DLD1 (cell line): Measurements from ENCODE around the gene TARBP1.
"Not testable (repeated sequence)": the region's sequence is repeated elsewhere in the genome, so short reads cannot be mapped to it uniquely, and the experiment has no call there.

ENCODE experiments used
- in situ Hi-C: cut with HindIII; loops from 2 replicates; pipeline ENCODE4 v1.10.0; 2017; ENCODE audit warnings: low sequenced_read_pairs

The TARBP1 gene

DNA sequence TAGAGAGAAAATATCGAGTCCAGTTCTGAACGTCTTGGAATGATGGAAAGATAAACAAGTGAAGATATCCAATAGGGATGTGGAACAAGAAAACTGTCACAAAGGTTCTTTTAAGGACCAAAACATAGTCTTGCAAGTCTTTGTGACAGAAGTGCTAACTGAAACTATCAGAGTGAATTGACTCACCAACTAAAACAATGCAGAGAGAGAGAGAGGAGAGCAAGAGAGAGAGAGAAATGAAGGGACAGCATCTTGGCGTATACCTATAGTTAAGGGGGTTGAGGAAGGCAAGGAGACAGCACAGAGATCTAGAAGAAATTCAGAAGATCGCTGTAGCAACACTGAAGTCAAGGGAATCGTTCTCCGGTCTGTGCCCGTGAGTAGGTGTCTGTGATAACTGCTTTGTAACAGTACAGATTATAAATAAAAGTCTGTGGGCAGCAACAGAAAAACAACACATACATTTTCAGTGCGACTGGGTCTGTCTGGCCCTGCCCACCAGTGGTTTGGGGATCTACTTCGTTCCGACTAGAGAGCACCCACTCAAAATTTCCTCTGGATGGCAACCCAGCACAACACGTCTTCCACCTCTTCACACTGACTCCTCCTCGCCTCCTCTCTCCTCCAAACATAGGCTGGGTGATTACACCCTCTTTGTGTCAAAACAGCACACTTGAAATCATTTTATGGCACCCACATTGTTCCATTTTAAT, 110.5 kb downstream of the TARBP1 start:
- in situ Hi-C loops: no loop called here

- in situ Hi-C loops: no loop called here
These were observed 116.4 kb downstream of the TARBP1 start for GRCh38 chr1:234362558-234362957.

DNA sequence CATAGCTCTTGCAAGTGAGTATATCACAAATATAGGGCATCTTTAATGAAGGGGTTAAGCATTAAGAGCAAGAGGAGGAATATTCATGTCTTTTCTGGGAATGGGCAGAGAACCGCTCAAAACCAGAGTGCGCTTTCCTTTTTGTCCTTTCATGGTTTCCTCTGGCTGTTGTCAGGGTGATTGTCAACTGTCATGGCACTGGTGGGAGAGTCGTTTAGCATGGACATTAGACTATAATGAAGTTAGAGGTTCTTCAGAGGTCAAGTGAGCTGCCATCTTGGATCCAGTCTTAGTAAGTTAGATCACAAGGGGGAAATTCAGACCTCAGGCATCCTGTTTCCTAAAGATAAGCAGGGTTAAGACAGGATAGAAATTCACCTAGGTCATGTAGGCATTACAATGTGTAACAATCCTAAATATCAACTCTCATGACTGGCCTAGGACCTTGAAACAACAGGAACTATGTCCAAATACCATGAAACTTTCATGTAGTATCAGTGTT, 117.8 kb downstream of the TARBP1 start:
- in situ Hi-C loops: no loop called here

DNA sequence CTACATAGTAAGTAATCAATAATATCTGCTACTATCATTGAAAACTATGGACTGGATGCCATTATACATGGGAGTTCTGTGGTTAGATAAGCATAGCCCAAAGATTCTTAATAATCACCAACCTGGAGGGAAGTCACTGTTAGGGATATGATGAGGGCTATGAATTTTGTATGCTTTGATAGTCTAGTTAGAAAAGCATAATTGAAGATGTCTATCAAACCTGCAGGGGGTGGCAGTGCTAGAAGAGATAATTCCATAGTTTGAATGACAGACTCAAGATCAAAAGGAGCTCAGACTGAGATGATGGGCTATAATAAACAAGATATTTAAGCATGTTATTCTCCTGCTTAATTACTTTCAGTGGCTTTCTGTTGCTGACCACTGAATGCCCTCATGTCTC, 121.1 kb downstream of the TARBP1 start:
- in situ Hi-C loops: no loop called here

DNA sequence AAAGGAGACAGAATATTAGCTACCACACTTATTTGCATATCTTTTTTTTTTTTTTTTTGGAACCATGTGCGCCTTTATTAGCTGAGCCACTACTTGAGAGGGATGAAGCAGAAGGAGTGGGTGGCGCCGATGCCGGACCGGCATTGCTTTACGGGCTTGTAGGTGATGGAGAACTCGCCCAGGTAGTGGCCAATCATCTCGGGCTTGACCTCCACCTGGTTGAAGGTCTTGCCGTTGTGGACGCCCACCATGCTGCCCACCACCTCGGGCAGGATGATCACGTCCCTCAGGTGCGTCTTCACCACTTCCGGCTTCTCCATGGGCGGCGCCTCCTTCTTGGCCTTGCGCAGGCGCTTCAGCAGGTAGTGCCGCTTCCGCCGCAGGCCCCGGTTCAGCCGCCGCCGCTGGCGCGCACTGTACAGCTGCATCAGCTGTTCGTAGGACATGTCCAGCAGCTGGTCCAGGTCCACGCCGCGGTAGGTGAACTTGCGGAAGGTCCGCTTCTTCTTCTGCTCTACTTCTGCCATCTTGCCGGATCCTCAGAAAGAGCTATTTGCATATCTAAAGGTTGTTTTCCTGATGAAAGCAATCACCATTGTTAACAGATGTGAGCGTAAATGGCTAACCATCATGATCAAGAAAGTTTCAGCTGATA, 122.2 kb downstream of the TARBP1 start:
- in situ Hi-C loops: not testable (repeated sequence)

GRCh38 chr1:234355782-234356510, 123.0 kb downstream of the TARBP1 start:
- in situ Hi-C loops: no loop called here

DNA sequence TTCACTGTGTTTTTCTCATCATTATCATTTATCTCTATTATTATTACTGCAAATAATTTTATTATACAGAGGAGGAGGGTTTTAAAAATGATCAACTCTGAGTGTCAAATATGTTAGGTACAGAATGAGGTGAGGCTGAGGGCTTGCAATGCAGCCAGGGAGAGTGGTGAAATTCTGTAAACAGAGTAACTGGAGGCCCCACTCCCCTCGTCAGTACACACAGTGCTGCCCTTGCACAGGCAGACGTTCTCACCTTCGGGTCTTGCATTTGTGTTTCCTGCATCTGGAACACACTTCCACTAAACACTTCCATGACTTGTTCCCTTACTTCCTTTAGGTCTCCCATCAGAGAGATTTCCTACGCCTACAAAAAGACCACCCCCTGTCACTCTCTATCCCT, 130.0 kb downstream of the TARBP1 start:
- in situ Hi-C loops: no loop called here

GRCh38 chr1:234345237-234345636, 133.7 kb downstream of the TARBP1 start:
- in situ Hi-C loops: no loop called here

DNA sequence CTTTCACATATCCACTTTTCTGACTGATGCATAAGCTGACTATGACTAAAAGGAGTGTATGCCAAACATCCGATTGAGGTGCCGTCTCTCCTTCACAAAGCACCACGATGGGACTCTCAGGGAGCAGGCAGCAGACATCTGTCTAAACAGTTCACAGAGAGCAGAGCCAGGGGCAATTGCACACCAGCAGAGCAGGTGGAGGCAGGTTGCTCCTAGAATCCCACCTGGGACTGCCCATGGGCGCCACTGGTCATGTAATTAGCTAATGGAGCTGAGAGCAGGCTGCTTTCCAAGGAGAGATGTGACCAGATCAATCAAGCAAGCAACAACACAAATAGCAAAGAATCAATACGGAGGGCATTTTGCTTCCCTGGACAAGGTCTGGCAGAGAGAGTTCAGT, 136.2 kb downstream of the TARBP1 start:
- in situ Hi-C loops: no loop called here
